ENCODE data around the gene HYAL3.
"Not testable (repeated sequence)": the region's sequence is repeated elsewhere in the genome, so short reads cannot be mapped to it uniquely, and the experiment has no call there.

The HYAL3 gene

GRCh38 chr3:50258029-50258680 lies 41.0 kb downstream of the HYAL3 start:
- peak; percentile 71 for DNase-seq (ENCODE audit: low spot score)

- DNase-seq (ENCODE audit: low spot score) = peak; percentile 43
These were observed 42.0 kb downstream of the HYAL3 start for GRCh38 chr3:50256978-50257890.

- DNase-seq (ENCODE audit: low spot score) = no peak
These were observed 44.0 kb downstream of the HYAL3 start for GRCh38 chr3:50255251-50255615.

GRCh38 chr3:50254577-50255250 lies 44.5 kb downstream of the HYAL3 start:
- no peak for DNase-seq (ENCODE audit: low spot score)

- DNase-seq (ENCODE audit: low spot score) = no peak
These were observed 48.0 kb downstream of the HYAL3 start for GRCh38 chr3:50251220-50251619.

- no peak for DNase-seq (ENCODE audit: low spot score)
These were observed 48.7 kb downstream of the HYAL3 start for GRCh38 chr3:50250514-50250913.

- no peak for DNase-seq (ENCODE audit: low spot score)
These were observed 49.7 kb downstream of the HYAL3 start for GRCh38 chr3:50249457-50249856.

- peak; percentile 76 for DNase-seq (ENCODE audit: low spot score)
These were observed 50.8 kb downstream of the HYAL3 start for GRCh38 chr3:50248387-50248786.

- DNase-seq (ENCODE audit: low spot score) = peak; percentile 70
These were observed 52.7 kb downstream of the HYAL3 start for GRCh38 chr3:50246517-50246954.

GRCh38 chr3:50245831-50246516 lies 53.2 kb downstream of the HYAL3 start:
- DNase-seq (ENCODE audit: low spot score) = peak; percentile 75

GRCh38 chr3:50245251-50245745 lies 53.9 kb downstream of the HYAL3 start:
- DNase-seq (ENCODE audit: low spot score) = no peak

GRCh38 chr3:50244813-50245212 lies 54.4 kb downstream of the HYAL3 start:
- not testable (repeated sequence) for DNase-seq (ENCODE audit: low spot score)

- DNase-seq (ENCODE audit: low spot score) = no peak
These were observed 55.7 kb downstream of the HYAL3 start for GRCh38 chr3:50243543-50243895.

GRCh38 chr3:50242851-50243542 lies 56.2 kb downstream of the HYAL3 start:
- no peak for DNase-seq (ENCODE audit: low spot score)

Data from SW480 (cell line).